Adrenal gland (tissue), 12 donors: ENCODE results near the gene FAM234A. TPM values are rescaled to one million over a fixed set of nuclear protein-coding genes. Genes with fewer than 3 reads are reported as not detected.

Experiments
- DNase-seq, 7 donors: peaks; one replicate each; pipeline ENCODE4 v3.0.0-alpha.2; 2019 to 2020
- H3K27ac ChIP-seq, 5 donors: fragments of 200-600 bp; sonication (generic) in 4 of 5; 1 replicate in 3 of 5; 2 replicates in 2 of 5; pipeline versions ENCODE4 v1.5.1 to v1.8.0; 2016 to 2020; ENCODE audit warnings: mild to moderate bottlenecking in 1 of 5
- H3K27me3 ChIP-seq: fragments of 200-600 bp; 2 replicates; pipeline ENCODE4 v1.8.0; 2021
- H3K36me3 ChIP-seq, 2 donors: fragments of 200-600 bp; replicated peaks in 1 of 2; 1 replicate in 1 of 2; 2 replicates in 1 of 2; pipeline versions ENCODE4 v1.5.1 to v1.8.0; 2018 to 2022
- H3K4me1 ChIP-seq, 2 donors: fragments of 200-600 bp; replicated peaks in 1 of 2; 1 replicate in 1 of 2; 2 replicates in 1 of 2; pipeline versions ENCODE4 v1.5.1 to v1.8.0; 2018 to 2021
- H3K4me3 ChIP-seq, 4 donors: fragments of 200-600 bp; sonication (generic) in 3 of 4; one replicate each; pipeline ENCODE4 v1.5.1; 2016 to 2018
- H3K9me3 ChIP-seq, 3 donors: fragments of 200-600 bp; sonication (generic) in 1 of 3; replicated peaks in 1 of 3; 1 replicate in 2 of 3; 2 replicates in 1 of 3; pipeline versions ENCODE4 v1.5.1 to v1.8.0; 2016 to 2021
- POLR2A ChIP-seq, 2 donors: fragments of 450-650 bp; IDR thresholded peaks; one replicate each; pipeline ENCODE4 v1.6.1; 2017; ENCODE audit warnings: antibody characterized with exemption in 2 of 2, mild to moderate bottlenecking in 2 of 2, moderate library complexity in 1 of 2
- WGBS, 4 donors: extraction: QIAGEN DNeasy Blood & Tissue Kit in 2 of 4; methylation state at CpG; one replicate each; pipeline versions ENCODE4 v1.1.5 to v1.1.7; 2013 to 2017; 5-methylcytosine and 5-hydroxymethylcytosine counted together
- intact Hi-C, 2 donors: fragments of 100-400 bp; cut with DNase I; formaldehyde crosslinking; loops; one replicate each; pipeline versions ENCODE4 v1.14.1 to v1.15.0; 2022 to 2023
- polyA plus RNA-seq, 3 donors: library from polyadenylated mRNA; stranded (reverse); fragments of 200-250 nt in 2 of 3; fragments of 350-450 nt in 1 of 3; fragmentation: Illumina TruSeq in 1 of 3; extraction: RNeasy Lipid Tissue Mini Kit (QIAGEN cat#74804) in 1 of 3; gene quantifications; one replicate each; pipeline ENCODE4 v1.2.3, GENCODE V29; 2013 to 2014
- total RNA-seq, 9 donors: library from RNA; depleted of rRNA in 4 of 9; stranded (reverse); fragments of >200 nt in 4 of 9; fragments of 120-200 nt in 1 of 9; fragmentation: NEBNext Ultra II Directional in 1 of 9; extraction: Animal tissue kit (Norgen Biotek cat#: 25700) in 1 of 9; gene quantifications; one replicate each; pipeline versions ENCODE4 v1.1.0 to v1.2.4, GENCODE V29; 2013 to 2023
- TF ChIP-seq, protein P1 (sequence below), 6 experiments: fragments of 450-650 bp in 4 of 6; fragments of 200-600 bp in 2 of 6; sonication (generic) in 1 of 6; IDR thresholded peaks; 1 replicate in 5 of 6; 2 replicates in 1 of 6; pipeline versions ENCODE4 v1.5.1 to v1.8.0; 2016 to 2021; ENCODE audit warnings: antibody characterized with exemption in 6 of 6, mild to moderate bottlenecking in 2 of 6, moderate library complexity in 1 of 6
- donor health status: healthy with polysubstance abuse.
- donor health status: Bipolar disorder and iron deficiency.
- donor health status: DM: yes; HTN: yes; CAD: no.
- donor health status: DM: no; HTN: no; CAD: no.
- donor health status: DM: no; HTN: no; CAD: no.
- donor health status: DM: yes; HTN: yes; CAD: no.

Gene FAM234A
- total and polyA plus RNA-seq, 12 donors = 60.2 to 207 (median 97.8) TPM

DNA sequence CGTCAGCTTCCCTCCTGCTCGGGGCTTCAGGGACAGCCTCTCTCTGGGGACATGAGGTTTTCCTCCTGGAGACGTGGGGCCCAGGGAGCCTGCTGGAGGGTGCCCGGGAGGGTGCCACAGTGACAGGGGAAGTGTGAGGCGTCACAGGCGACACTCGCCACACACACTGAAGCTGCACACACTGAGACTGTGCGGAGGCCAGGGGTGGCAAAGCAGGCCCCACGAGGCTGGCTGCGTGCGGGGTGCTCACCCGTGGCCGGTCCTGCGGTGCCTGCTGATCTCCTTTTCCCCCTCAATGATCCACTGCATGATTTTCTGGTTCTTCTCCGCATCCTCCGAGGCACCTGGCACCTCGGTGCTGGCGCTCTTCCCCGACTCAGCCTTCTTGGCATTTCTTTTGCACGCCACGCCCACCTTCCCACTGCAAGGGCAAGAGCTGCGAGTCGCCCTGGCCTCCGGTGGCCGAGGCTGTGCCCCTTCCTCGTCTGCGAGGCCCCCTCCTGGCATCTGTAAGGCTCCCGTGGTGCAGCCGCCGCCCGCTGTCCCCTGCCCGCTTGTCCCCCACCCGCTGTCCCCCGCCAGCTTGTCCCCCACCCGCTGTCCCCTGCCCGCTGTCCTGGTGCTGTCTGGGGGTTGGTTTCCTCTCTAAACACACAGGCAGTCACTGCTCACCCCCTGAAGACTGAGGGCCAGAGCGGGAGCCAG lies 62.3 kb downstream of the FAM234A start:
- H3K27me3 ChIP-seq = no peaks in the 10 kb centered on the region
- H3K27ac ChIP-seq = no peak overlapping the region
- WGBS, 4 donors = 91 to 95% (median 92%) methylated on average over 29 to 37 of the region's 37 CpGs
- H3K4me3 ChIP-seq = no peak overlapping the region
- H3K9me3 ChIP-seq = no peaks in the 10 kb centered on the region
- TF ChIP-seq POLR2A (IDR thresholded peaks at IDR 0.05) = no peak
- TF ChIP-seq, protein P1, sequence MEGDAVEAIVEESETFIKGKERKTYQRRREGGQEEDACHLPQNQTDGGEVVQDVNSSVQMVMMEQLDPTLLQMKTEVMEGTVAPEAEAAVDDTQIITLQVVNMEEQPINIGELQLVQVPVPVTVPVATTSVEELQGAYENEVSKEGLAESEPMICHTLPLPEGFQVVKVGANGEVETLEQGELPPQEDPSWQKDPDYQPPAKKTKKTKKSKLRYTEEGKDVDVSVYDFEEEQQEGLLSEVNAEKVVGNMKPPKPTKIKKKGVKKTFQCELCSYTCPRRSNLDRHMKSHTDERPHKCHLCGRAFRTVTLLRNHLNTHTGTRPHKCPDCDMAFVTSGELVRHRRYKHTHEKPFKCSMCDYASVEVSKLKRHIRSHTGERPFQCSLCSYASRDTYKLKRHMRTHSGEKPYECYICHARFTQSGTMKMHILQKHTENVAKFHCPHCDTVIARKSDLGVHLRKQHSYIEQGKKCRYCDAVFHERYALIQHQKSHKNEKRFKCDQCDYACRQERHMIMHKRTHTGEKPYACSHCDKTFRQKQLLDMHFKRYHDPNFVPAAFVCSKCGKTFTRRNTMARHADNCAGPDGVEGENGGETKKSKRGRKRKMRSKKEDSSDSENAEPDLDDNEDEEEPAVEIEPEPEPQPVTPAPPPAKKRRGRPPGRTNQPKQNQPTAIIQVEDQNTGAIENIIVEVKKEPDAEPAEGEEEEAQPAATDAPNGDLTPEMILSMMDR (IDR thresholded peaks at IDR 0.05) = no peak
- DNase-seq = no peak
- intact Hi-C loops = no loop called here
- H3K36me3 ChIP-seq = peaks cover 0 to 25% of the 10 kb centered on the region in 2 donors
- no peaks in the 10 kb centered on the region for H3K4me1 ChIP-seq

DNA sequence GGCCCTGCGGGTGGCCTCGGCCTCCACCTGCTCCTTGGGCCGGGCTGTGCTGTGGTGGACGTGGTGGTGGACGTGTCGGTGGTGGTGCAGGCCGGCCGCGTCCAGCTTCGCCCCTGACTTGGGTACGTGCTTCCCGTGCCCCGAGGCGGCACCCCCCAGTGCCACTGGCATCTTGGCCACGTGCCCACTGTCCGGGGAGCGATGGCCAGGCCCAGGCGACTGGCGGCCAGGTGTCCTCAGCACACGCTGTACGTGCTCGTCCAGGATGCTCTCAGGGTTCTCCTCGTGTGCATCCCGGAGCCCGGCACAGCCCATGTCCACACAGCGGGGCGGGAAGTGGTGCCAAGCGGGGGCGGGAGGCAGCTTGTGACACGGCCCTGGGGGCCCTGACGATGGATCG lies 63.2 kb downstream of the FAM234A start:
- intact Hi-C loops = no loop called here
- TF ChIP-seq, protein P1 (IDR thresholded peaks at IDR 0.05) = no peak
- TF ChIP-seq POLR2A (IDR thresholded peaks at IDR 0.05) = no peak
- no peak overlapping the region for H3K4me3 ChIP-seq
- H3K27me3 ChIP-seq = no peaks in the 10 kb centered on the region
- H3K9me3 ChIP-seq = no peaks in the 10 kb centered on the region
- no peaks in the 10 kb centered on the region for H3K4me1 ChIP-seq
- H3K36me3 ChIP-seq = peaks cover 0 to 16% of the 10 kb centered on the region in 2 donors
- 93 to 100% (median 94%) methylated on average over 7 to 32 of the region's 32 CpGs; no CpG with 5 or more reads in 1 of the 4 donors for WGBS, 4 donors
- no peak for DNase-seq
- no peak overlapping the region for H3K27ac ChIP-seq

DNA sequence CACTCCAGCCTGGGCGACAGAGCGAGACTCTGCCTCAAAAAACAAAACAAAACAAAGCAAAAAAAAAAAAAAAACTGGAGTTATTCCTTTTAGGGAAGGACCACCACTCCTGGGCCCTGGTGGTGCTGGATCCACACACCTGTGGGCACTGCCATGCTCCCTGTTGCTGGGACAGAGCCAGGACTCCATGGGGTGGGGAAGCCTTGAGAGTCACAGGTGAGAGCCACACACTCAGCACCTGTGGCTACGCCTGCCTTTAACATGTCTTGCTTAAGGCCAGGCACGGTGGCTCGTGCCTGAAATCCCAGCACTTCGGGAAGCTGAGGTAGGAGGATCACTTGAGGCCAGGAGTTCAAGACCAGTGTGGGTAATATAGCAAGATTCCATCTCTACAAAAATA lies 66.6 kb downstream of the FAM234A start:
- H3K27ac ChIP-seq = no peak overlapping the region
- DNase-seq = no peak
- no peak overlapping the region for H3K4me3 ChIP-seq
- H3K36me3 ChIP-seq = peaks cover 0 to 11% of the 10 kb centered on the region in 2 donors
- WGBS, 4 donors = 93 to 100% (median 96%) methylated on average over 4 to 6 of the region's 6 CpGs
- intact Hi-C loops = loop anchor here in 1 of 2 donors (10.0 kb wide), 1 partner anchor 194 kb away; no protein-coding TSS in a partner anchor
- no peaks in the 10 kb centered on the region for H3K9me3 ChIP-seq
- peaks cover 0 to under 1% of the 10 kb centered on the region in 2 donors for H3K4me1 ChIP-seq
- TF ChIP-seq, protein P1 (IDR thresholded peaks at IDR 0.05) = no peak
- TF ChIP-seq POLR2A (IDR thresholded peaks at IDR 0.05) = no peak
- H3K27me3 ChIP-seq = no peaks in the 10 kb centered on the region

DNA sequence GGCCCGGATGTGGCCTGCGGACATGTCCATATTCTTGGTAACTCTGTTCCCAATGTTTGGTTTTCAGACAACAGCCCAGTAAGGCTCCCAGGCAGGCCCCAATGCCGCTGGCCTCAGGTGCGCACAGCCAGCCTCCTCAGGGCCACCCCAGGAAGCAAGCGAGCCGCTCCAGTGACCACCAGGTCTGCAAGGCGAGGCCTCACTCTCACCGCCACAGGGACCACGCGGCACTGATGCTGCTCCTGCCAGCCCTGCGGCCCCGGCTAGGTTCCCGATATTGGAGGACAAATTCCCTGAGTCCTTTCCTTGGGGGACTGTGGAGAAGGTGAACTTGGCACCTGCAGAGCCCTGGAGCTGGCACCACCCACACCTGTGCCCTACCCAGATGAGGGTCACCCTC lies 67.3 kb downstream of the FAM234A start:
- Histone ChIP-seq H3K9me3 (no peaks in the 10 kb centered on the region), H3K27ac (no peak overlapping the region), H3K36me3 (peaks cover 0 to 4% of the 10 kb centered on the region in 2 donors), H3K4me3 (no peak overlapping the region), H3K27me3 (no peaks in the 10 kb centered on the region), H3K4me1 (peaks cover 0 to 8% of the 10 kb centered on the region in 2 donors)
- TF ChIP-seq POLR2A (IDR thresholded peaks at IDR 0.05) = no peak
- WGBS, 4 donors = 91 to 100% (median 95%) methylated on average over 2 to 13 of the region's 13 CpGs; no CpG with 5 or more reads in 1 of the 4 donors
- no peak for DNase-seq
- intact Hi-C loops = loop anchor here in 1 of 2 donors (10.0 kb wide), 1 partner anchor 193 kb away; no protein-coding TSS in a partner anchor
